Non-pigmented ciliary epithelial cell (primary cell): Measurements from ENCODE around the gene NTF4.
"Not testable (repeated sequence)": the region's sequence is repeated elsewhere in the genome, so short reads cannot be mapped to it uniquely, and the experiment has no call there.

Experiments used
- DNase-seq: peaks from one replicate; pipeline ENCODE4 v3.0.0-alpha.2; 2010; ENCODE audit warnings: low read depth

NTF4 gene

DNA sequence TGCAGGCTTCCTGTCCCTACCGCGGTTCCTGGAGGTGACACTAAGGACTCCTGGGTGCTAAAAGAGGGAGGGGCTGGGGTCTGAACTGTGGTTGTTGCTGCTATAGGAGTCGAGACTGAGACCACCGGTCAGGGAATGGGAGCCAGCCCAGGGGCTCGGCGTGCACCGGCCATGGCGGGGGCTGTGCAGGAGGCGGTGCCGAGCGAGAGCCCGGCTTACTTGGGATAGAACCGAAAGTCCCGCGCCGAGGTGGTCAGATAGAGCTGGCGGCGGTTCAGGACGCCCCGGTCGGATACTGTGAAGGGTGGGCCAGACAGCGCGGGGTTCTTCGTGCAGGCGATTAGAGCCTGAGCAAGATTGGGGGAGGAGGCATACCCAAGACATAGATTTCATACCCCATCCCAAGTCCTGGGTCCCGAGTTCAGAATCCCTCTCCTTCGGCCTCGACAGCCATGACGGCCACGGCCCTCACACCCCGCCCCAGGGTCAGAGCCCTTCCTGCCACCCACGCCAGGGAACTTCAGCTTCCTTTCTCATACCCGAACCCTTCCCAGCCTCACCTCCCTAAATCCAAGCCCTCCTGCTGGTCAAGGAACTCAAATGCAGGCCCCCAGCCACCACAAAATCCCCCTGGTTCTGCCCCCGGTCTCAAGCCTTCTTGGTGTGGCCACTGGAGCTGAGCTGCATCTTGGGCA is 7.6 kb downstream of the NTF4 start:
- DNase-seq, result not testable (repeated sequence)

DNA sequence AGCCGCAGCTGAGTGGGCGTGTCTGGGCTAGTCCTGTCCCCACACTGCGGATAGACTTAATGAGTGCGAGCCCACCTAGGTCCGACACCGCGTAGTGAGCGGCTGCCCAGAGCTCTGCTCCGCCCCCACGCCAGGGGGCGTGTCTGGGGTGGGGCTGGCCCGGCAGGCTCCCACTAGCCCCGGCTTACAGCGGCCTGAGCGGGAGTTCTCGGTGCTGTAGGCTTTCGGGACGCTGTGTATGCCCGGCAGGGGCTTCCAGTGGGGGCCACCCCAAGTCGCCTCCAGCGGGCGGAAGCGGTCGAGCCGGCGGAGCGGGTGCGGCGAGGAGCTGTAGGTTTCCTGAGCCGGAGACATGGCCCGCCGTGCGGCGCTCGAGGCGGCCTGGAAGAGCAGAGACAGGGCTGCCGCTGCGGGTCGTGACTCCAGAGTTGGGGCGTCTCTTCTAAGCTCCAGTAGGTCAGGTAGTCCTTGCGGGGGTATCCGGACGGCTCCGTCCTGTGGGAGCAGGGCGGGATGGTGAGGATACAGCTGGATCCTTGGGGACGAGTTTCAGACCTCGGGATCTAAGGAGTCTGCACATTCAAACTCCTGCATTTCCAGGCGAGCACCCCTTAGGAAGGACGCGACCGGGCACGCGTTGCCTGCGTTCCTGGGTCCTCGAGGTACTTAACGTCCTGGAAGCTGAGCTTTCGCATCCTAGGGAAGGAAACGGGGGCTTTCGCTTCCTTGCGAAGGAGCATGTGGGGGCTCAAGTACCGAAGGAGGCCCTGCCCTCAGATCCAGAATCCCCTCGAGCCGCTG is 8.3 kb downstream of the NTF4 start:
- no peak for DNase-seq

DNA sequence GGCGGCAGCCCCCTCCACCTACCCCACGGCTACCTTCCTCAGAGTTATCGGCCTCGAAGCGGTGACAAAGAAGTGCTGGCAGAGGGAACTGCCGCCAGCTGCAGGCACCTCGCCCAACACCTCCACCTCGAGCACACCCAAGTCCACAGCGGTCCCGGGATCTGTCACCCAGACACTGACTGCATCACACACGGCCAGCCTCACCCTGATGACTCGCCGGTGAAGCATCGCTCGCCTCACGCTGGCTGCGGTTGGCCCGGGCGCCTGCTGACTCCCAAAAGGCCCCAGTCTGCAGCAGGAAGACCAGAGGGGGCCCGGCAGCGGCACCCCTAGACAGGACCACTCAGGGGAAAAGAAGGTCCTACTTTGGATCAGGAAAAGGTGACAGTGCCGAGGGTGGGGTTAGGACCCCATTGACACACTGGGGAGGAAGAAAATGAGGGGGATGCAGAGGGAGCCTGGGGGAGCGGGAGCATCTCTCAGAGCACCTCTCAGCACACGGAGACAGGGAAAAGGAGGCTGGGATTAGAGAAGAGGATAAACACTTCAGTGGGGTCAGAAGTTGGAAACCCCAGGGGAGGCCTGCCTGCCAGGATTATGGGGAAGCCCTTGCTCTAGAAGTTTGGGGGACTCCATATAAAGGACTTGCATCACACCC is 14.1 kb downstream of the NTF4 start:
- DNase-seq, result not testable (repeated sequence)

DNA sequence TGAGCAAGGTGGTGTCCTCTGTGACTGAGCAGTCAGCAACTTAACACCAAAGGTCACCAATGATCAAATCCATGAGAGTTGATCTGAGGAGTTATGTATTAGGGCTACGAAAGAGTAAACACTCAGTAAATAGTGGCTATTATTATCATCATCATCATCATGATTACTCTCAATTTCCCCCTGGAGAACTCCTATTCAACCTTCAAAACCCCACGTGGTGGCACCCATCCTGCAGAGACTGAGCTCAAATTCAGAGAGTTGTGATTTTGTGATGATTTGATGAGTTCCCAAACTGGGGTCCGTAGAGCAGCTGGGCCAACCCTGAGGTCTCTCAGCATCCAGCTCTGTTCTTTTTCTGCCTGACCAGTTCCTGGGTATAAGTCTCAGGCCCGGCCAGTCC is 14.8 kb downstream of the NTF4 start:
- not testable (repeated sequence) for DNase-seq

DNA sequence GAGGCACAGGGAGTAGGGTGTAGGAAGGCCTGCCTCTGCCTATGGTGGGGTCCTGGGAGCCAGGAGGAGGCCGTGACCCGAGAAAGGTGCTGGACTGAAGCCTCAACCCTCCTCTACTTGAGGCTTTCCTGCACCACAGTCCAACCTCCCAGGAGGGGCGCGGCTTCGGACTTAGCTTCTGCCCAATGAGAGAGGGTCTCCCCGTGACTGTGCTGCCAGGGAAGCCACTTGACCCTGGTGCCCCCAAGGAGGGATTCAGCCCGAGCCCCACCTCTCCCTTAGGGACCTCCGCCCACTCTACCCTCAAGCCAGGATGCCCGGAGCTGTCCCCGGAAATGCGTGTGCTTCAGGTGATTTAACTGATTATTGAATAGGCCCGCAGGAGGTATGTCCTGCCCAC is 15.6 kb downstream of the NTF4 start, which contains the start of gene CGB8:
TSS of gene CGB8 (minus strand) at position 101 of the 400 bp plus-strand sequence. CDS start 372 bp downstream, outside the sequence.
- not testable (repeated sequence) for DNase-seq

DNA sequence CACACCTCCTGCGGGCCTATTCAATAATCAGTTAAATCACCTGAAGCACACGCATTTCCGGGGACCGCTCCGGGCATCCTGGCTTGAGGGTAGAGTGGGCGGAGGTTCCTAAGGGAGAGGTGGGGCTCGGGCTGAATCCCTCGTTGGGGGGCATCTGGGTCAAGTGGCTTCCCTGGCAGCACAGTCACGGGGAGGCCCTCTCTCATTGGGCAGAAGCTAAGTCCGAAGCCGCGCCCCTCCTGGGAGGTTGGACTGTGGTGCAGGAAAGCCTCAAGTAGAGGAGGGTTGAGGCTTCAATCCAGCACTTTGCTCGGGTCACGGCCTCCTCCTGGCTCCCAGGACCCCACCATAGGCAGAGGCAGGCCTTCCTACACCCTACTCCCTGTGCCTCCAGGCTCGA is 21.1 kb downstream of the NTF4 start, which contains the start of gene CGB5:
TSS of gene CGB5 (plus strand) at position 301 of the 400 bp plus-strand sequence. CDS start 362 bp downstream, outside the sequence.
- DNase-seq, result not testable (repeated sequence)

DNA sequence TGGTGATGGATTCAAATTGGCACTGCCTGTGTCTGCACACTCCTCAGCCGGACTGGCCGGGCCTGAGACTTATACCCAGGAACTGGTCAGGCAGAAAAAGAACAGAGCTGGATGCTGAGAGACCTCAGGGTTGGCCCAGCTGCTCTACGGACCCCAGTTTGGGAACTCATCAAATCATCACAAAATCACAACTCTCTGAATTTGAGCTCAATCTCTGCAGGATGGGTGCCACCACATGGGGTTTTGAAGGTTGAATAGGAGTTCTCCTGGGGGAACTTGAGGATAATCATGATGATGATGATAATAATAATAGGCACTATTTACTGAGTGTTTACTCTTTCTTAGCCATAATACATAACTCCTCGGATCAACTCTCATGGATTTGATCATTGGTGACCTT is 22.0 kb downstream of the NTF4 start:
- DNase-seq, result not testable (repeated sequence)

DNA sequence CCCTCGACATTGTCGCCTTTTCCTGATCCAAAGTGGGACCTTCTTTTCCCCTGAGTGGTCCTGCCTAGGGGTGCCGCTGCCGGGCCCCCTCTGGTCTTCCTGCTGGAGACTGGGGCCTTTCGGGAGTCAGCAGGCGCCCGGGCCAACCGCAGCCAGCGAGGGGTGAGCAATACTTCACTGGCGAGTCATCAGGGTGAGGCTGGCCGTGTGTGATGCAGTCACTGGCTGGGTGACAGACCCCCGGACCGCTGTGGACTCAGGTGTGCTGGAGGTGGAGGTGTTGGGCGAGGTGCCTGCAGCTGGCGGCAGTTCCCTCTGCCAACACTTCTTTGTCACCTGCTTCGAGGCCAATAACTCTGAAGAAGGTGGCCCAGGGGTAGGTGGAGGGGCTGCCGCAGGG is 22.4 kb downstream of the NTF4 start:
- no peak for DNase-seq

DNA sequence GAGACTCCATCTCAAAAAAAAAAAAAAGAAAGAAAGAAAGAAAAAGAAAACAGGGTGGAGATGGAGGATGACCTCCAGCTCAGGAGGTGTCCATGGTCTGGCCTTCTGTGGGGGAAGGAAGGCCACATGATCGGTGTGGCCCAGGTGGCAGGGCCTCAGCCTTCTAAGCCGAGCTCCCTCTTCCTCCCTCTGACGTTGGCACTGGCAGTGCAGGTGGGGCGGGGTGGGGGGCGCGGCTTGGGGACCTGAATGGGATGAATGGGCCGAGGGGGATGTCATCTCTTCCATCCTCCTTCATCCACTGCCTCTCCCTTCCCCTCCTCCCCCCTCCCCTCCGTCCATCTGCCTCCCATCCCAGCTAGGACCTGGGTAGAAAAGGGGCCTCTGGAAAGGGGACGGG is 24.9 kb downstream of the NTF4 start:
- DNase-seq, result not testable (repeated sequence)

DNA sequence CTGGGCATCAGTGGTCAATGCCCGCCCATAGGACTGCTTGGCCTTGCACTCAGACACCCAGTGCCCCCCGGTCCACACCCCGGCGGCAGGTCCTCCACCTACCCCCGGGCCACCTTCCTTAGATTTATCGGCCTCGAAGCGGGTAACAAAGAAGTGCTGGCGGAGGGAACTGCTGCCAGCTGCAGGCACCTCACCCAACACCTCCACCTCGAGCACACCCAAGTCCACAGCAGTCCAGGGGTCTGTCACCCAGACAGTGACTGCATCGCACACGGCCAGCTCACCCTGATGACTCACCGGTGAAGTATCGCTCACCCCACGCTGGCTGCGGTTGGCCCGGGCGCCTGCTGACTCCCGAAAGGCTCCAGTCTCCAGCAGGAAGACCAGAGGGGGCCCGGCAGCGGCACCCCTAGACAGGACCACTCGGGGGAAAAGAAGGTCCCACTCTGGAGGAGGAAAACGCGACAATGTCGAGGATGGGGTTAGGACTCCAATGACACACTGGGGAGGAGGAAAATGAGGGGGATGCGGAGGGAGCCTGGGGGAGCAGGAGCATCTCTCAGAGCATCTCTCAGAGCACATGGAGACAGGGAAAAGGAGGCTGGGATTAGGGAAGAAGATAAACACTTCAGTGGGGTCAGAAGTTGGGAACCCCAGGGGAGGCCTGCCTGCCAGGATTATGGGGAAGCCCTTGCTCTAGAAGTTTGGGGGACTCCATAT is 25.9 kb downstream of the NTF4 start:
- not testable (repeated sequence) for DNase-seq

DNA sequence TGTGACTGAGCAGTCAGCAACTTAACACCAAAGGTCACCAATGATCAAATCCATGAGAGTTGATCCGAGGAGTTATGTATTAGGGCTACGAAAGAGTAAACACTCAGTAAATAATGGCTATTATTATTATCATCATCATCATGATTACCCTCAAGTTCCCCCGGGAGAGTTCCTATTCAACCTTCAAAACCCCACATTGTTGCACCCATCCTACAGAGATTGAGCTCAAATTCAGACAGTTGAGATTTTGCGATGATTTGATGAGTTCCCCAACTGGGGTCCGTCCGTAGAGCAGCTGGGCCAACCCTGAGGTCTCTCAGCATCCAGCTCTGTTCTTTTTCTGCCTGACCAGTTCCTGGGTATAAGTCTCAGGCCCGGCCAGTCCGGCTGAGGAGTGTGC is 26.5 kb downstream of the NTF4 start:
- DNase-seq, result not testable (repeated sequence)

DNA sequence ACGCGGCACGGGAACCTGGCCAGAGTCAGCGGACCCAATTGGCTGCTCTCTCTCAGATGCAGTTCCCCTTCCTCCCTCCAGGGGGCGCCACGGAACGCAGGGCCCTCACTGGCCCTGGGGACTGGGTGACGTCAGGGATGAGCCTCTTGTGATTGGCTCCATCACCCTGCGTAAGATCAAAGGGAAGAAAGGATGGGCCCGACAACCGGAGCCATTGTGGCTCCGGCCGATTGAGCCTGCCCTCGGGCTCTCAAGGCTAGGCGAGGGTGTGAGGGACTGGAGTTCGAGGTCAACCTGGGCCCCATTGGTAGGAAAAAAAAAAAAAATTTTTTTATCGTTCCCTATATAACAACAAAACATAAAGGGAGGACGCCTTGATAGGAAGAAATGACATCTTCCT is 27.8 kb downstream of the NTF4 start, which contains the start of gene CGB1:
TSS of gene CGB1 (minus strand) at position 81 of the 400 bp plus-strand sequence. CDS start 184 bp downstream, outside the sequence.
- DNase-seq, result not testable (repeated sequence)

DNA sequence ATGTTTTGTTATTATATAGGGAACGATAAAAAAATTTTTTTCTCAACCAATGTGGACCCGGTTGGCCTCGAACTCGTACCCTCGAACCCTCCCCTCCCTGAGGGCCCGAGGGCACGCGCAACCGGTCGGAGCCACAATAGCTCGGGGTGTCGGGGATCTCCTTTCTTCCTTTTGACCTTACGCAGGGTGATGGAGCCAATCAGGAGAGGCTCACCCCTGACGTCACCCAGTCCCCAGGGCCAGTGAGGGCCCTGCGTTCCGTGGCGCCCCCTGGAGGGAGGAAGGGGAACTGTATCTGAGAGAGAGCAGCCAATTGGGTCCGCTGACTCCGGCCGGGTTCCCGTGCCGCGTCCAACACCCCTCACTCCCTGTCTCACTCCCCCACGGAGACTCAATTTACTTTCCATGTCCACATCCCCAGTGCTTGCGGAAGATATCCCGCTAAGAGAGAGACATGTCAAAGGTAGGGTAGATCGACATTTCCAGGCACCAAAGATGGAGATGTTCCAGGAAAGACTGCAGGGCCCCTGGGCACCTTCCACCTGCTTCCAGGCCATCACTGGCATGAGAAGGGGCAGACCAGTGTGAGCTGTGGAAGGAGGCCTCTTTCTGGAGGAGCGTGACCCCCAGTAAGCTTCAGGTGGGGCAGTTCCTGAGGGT is 32.8 kb downstream of the NTF4 start, which contains the start of gene CGB2:
TSS of gene CGB2 (plus strand) at position 249 of the 660 bp plus-strand sequence. CDS start at position 455, 206 bp downstream.
- not testable (repeated sequence) for DNase-seq

DNA sequence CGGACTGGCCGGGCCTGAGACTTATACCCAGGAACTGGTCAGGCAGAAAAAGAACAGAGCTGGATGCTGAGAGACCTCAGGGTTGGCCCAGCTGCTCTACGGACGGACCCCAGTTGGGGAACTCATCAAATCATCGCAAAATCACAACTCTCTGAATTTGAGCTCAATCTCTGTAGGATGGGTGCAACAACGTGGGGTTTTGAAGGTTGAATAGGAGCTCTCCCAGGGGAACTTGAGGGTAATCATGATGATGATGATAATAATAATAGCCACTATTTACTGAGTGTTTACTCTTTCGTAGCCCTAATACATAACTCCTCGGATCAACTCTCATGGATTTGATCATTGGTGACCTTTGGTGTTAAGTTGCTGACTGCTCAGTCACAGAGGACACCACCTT is 34.3 kb downstream of the NTF4 start:
- DNase-seq, result not testable (repeated sequence)

DNA sequence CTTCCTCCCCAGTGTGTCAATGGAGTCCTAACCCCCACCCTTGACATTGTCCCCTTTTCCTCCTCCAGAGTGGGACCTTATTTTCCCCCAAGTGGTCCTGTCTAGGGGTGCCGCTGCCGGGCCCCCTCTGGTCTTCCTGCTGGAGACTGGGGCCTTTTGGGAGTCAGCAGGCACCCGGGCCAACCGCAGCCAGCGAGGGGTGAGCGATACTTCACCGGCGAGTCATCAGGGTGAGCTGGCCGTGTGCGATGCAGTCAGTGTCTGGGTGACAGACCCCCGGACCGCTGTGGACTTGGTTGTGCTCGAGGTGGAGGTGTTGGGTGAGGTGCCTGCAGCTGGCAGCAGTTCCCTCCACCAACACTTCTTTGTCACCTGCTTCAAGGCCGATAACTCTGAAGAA is 34.9 kb downstream of the NTF4 start:
- not testable (repeated sequence) for DNase-seq

DNA sequence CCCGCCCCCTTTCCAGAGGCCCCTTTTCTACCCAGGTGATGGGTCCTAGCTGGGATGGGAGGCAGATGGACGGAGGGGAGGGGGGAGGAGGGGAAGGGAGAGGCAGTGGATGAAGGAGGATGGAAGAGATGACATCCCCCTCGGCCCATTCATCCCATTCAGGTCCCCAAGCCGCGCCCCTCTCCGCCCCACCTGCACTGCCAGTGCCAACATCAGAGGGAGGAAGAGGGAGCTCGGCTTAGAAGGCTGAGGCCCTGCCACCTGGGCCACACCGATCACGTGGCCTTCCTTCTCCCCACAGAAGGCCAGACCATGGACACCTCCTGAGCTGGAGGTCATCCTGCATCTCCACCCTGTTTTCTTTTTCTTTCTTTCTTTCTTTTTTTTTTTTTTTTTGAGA is 35.9 kb downstream of the NTF4 start:
- not testable (repeated sequence) for DNase-seq

DNA sequence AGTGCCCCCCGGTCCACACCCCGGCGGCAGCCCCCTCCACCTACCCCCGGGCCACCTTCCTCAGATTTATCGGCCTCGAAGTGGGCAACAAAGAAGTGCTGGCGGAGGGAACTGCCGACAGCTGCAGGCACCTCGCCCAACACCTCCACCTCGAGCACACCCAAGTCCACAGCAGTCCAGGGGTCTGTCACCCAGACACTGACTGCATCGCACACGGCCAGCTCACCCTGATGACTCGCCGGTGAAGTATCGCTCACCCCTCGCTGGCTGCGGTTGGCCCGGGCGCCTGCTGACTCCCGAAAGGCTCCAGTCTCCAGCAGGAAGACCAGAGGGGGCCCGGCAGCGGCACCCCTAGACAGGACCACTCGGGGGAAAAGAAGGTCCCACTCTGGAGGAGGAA is 39.0 kb downstream of the NTF4 start:
- not testable (repeated sequence) for DNase-seq

DNA sequence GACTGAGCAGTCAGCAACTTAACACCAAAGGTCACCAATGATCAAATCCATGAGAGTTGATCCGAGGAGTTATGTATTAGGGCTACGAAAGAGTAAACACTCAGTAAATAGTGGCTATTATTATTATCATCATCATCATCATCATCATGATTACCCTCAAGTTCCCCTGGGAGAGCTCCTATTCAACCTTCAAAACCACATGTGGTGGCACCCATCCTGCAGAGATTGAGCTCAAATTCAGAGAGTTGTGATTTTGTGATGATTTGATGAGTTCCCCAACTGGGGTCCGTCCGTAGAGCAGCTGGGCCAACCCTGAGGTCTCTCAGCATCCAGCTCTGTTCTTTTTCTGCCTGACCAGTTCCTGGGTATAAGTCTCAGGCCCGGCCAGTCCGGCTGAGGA is 39.5 kb downstream of the NTF4 start:
- not testable (repeated sequence) for DNase-seq

DNA sequence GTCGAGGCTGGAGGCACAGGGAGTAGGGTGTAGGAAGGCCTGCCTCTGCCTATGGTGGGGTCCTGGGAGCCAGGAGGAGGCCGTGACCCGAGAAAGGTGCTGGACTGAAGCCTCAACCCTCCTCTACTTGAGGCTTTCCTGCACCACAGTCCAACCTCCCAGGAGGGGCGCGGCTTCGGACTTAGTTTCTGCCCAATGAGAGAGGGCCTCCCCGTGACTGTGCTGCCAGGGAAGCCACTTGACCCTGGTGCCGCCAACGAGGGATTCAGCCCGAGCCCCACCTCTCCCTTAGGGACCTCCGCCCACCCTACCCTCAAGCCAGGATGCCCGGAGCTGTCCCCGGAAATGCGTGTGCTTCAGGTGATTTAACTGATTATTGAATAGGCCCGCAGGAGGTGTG is 40.4 kb downstream of the NTF4 start, which contains the start of gene CGB3:
TSS of gene CGB3 (minus strand) at position 101 of the 400 bp plus-strand sequence. CDS start 362 bp downstream, outside the sequence.
- DNase-seq, result not testable (repeated sequence)

DNA sequence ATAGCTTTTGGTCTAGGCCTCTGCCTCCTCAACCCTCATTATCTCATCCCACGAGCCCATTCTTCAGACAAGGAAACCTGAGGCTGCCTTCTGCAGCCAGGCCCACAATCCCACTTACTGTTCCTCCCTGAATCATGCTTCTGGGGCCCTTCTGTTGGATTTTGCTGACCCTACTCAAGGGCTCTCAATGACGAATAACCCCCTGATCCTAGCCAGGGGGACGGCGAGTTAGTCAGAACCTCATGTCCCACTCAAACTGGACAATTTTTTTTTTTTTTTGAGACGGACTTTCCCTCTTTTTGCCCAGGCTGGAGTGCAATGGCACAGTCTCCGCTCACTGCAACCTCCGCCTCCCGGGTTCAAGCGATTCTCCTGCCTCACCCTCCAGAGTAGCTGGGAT is 42.5 kb downstream of the NTF4 start:
- DNase-seq, result no peak
